WTC11 (cell line): Measurements from ENCODE around the gene FRMD4A. TPM values are rescaled to one million over a fixed set of nuclear protein-coding genes. Genes with fewer than 3 reads are reported as not detected.

Experiments used
- ATAC-seq: fragments of 200-7000 bp; cut with Tn5 transposase; 2 replicates; pipeline ENCODE4 v1.10.0; 2021; ENCODE audit warnings: mild to moderate bottlenecking, moderate library complexity
- CTCF ChIA-PET: fragments of 300-600 bp; sonication (Branson Sonifier 250); formaldehyde crosslinking; loops from one replicate; lab custom pipeline; 2021; ENCODE audit warnings: antibody characterized with exemption; lab: Charles Lee
- POLR2A ChIA-PET: fragments of 350-600 bp; sonication (Branson Sonifier 250); formaldehyde crosslinking; loops from one replicate; lab custom pipeline; 2021; ENCODE audit warnings: antibody characterized with exemption; lab: Charles Lee
- DNase-seq: peaks from one replicate; pipeline ENCODE4 v3.0.0; 2021; ENCODE audit warnings: low spot score
- H3K27ac Mint-ChIP-seq: 2 replicates; pipeline ENCODE4 v1.8.0; 2021; ENCODE audit warnings: mixed read lengths
- H3K27me3 Mint-ChIP-seq: 2 replicates; pipeline ENCODE4 v1.8.0; 2021; ENCODE audit warnings: low read depth, mild to moderate bottlenecking, moderate library complexity, mixed read lengths
- H3K36me3 Mint-ChIP-seq: 2 replicates; pipeline ENCODE4 v1.8.0; 2021; ENCODE audit warnings: mixed read lengths
- H3K4me1 Mint-ChIP-seq: 2 replicates; pipeline ENCODE4 v1.8.0; 2022; ENCODE audit warnings: mixed read lengths
- H3K4me3 Mint-ChIP-seq: 2 replicates; pipeline ENCODE4 v1.8.0; 2021; ENCODE audit warnings: mild to moderate bottlenecking, moderate library complexity, mixed read lengths
- H3K9me3 Mint-ChIP-seq: 2 replicates; pipeline ENCODE4 v1.8.0; 2021; ENCODE audit warnings: mixed read lengths
- CDX4 ChIP-seq: fragments of 250-450 bp; sonication (Bioruptor Pico); IDR thresholded peaks from 2 replicates; pipeline ENCODE4 v1.9.0; 2021; ENCODE audit warnings: moderate library complexity, mild to moderate bottlenecking, inconsistent platforms, borderline replicate concordance
- E2F1 ChIP-seq: sonication (generic); formaldehyde crosslinking; IDR thresholded peaks from 2 replicates; pipeline ENCODE4 v1.8.0; 2022; ENCODE audit warnings: mild to moderate bottlenecking, missing genetic modification reagents
- ELF4 ChIP-seq: sonication (generic); formaldehyde crosslinking; IDR thresholded peaks from 2 replicates; pipeline ENCODE4 v1.8.1; 2022; ENCODE audit warnings: low read depth, mild to moderate bottlenecking, moderate library complexity, missing genetic modification reagents
- ETV6 ChIP-seq: sonication (generic); formaldehyde crosslinking; IDR thresholded peaks from 2 replicates; pipeline ENCODE4 v1.8.1; 2022; ENCODE audit warnings: mild to moderate bottlenecking, missing genetic modification reagents
- KAT7 ChIP-seq: sonication (generic); formaldehyde crosslinking; IDR thresholded peaks from 2 replicates; pipeline ENCODE4 v1.8.1; 2023; ENCODE audit warnings: missing genetic modification reagents, mild to moderate bottlenecking, borderline replicate concordance
- NR3C1 ChIP-seq: sonication (generic); formaldehyde crosslinking; conservative IDR thresholded peaks from 2 replicates; pipeline ENCODE4 v1.8.1; 2023; ENCODE audit warnings: low read depth, mild to moderate bottlenecking, missing genetic modification reagents
- OVOL2 ChIP-seq: fragments of 250-450 bp; sonication (Bioruptor Pico); IDR thresholded peaks from 2 replicates; pipeline ENCODE4 v1.9.0; 2021; ENCODE audit warnings: mild to moderate bottlenecking, borderline replicate concordance
- PRDM15 ChIP-seq: sonication (generic); formaldehyde crosslinking; IDR thresholded peaks from 2 replicates; pipeline ENCODE4 v1.8.0; 2022; ENCODE audit warnings: missing genetic modification reagents
- RELA ChIP-seq: sonication (generic); formaldehyde crosslinking; IDR thresholded peaks from 2 replicates; pipeline ENCODE4 v1.8.1; 2022; ENCODE audit warnings: missing genetic modification reagents, mild to moderate bottlenecking, borderline replicate concordance
- SMAD3 ChIP-seq: sonication (generic); formaldehyde crosslinking; IDR thresholded peaks from 2 replicates; pipeline ENCODE4 v1.8.0; 2022; ENCODE audit warnings: missing genetic modification reagents, mild to moderate bottlenecking, borderline replicate concordance
- ZNF232 ChIP-seq: sonication (generic); formaldehyde crosslinking; IDR thresholded peaks from 2 replicates; pipeline ENCODE4 v1.8.0; 2022; ENCODE audit warnings: mild to moderate bottlenecking, missing genetic modification reagents
- ZNF671 ChIP-seq: fragments of 250-450 bp; sonication (Bioruptor Pico); IDR thresholded peaks from 2 replicates; pipeline ENCODE4 v1.8.0; 2021; ENCODE audit warnings: mild to moderate bottlenecking
- ZSCAN18 ChIP-seq: fragments of 250-450 bp; sonication (Bioruptor Pico); IDR thresholded peaks from 2 replicates; pipeline ENCODE4 v2.1.2; 2022; ENCODE audit warnings: mild to moderate bottlenecking, moderate library complexity
- total RNA-seq: library from RNA; stranded (reverse); gene quantifications from 3 replicates; pipeline ENCODE4 v1.2.3, GENCODE V29; 2021
- TF ChIP-seq, protein P1 (sequence below): sonication (generic); formaldehyde crosslinking; IDR thresholded peaks from 2 replicates; pipeline ENCODE4 v1.8.0; 2023; ENCODE audit warnings: missing genetic modification reagents
- TF ChIP-seq, protein P2 (sequence below): sonication (generic); formaldehyde crosslinking; IDR thresholded peaks from 2 replicates; pipeline ENCODE4 v1.8.1; 2022; ENCODE audit warnings: low read depth, missing genetic modification reagents, borderline replicate concordance
- TF ChIP-seq, protein P3 (sequence below): sonication (generic); formaldehyde crosslinking; IDR thresholded peaks from 2 replicates; pipeline ENCODE4 v1.8.1; 2022; ENCODE audit warnings: missing genetic modification reagents, borderline replicate concordance

The FRMD4A gene
- total RNA-seq, 1 experiment from 2014 or later, result 35.5 TPM

- TF ChIP-seq CDX4 (CRISPR knock-in tag) (no peak), KAT7 (CRISPR knock-in tag) (no peak), ZNF232 (CRISPR knock-in tag) (no peak), E2F1 (CRISPR knock-in tag) (no peak), RELA (no peak), ETV6 (CRISPR knock-in tag) (no peak), OVOL2 (CRISPR knock-in tag) (no peak), SMAD3 (no peak), ZSCAN18 (no peak), ZNF671 (CRISPR knock-in tag) (no peak), PRDM15 (no peak), ELF4 (CRISPR knock-in tag) (no peak), NR3C1 (CRISPR knock-in tag) (no peak)
- TF ChIP-seq, protein P1, sequence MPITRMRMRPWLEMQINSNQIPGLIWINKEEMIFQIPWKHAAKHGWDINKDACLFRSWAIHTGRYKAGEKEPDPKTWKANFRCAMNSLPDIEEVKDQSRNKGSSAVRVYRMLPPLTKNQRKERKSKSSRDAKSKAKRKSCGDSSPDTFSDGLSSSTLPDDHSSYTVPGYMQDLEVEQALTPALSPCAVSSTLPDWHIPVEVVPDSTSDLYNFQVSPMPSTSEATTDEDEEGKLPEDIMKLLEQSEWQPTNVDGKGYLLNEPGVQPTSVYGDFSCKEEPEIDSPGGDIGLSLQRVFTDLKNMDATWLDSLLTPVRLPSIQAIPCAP (CRISPR knock-in tag), result no peak
- TF ChIP-seq, protein P2, sequence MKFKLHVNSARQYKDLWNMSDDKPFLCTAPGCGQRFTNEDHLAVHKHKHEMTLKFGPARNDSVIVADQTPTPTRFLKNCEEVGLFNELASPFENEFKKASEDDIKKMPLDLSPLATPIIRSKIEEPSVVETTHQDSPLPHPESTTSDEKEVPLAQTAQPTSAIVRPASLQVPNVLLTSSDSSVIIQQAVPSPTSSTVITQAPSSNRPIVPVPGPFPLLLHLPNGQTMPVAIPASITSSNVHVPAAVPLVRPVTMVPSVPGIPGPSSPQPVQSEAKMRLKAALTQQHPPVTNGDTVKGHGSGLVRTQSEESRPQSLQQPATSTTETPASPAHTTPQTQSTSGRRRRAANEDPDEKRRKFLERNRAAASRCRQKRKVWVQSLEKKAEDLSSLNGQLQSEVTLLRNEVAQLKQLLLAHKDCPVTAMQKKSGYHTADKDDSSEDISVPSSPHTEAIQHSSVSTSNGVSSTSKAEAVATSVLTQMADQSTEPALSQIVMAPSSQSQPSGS, result no peak
- TF ChIP-seq, protein P3, sequence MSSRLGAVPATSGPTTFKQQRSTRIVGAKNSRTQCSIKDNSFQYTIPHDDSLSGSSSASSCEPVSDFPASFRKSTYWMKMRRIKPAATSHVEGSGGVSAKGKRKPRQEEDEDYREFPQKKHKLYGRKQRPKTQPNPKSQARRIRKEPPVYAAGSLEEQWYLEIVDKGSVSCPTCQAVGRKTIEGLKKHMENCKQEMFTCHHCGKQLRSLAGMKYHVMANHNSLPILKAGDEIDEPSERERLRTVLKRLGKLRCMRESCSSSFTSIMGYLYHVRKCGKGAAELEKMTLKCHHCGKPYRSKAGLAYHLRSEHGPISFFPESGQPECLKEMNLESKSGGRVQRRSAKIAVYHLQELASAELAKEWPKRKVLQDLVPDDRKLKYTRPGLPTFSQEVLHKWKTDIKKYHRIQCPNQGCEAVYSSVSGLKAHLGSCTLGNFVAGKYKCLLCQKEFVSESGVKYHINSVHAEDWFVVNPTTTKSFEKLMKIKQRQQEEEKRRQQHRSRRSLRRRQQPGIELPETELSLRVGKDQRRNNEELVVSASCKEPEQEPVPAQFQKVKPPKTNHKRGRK (CRISPR knock-in tag), result no peak
- no peak overlapping the region for H3K27ac Mint-ChIP-seq
Measured at GRCh38 chr10:14172336-14172950, 158.3 kb downstream of the FRMD4A start.

More at GRCh38 chr10:14172336-14172950, 158.3 kb downstream of the FRMD4A start:
- Mint-ChIP-seq H3K4me3 (peak overlapping the region; percentile 85), H3K9me3 (no peaks in the 10 kb centered on the region), H3K36me3 (no peaks in the 10 kb centered on the region), H3K27me3 (peaks cover 30% of the 10 kb centered on the region), H3K4me1 (peaks cover 19% of the 10 kb centered on the region)
- POLR2A ChIA-PET, result no interaction called here
- no peak for ATAC-seq
- CTCF ChIA-PET, result interaction anchor here (1.0 to 2.5 kb wide), 3 partner anchors 13 to 78 kb away, joined by 4 to 11 read pairs (median 5); no protein-coding TSS in a partner anchor
- no peak for DNase-seq
